Stomach (tissue), 4 donors: ENCODE data around the gene PPP1R14B.

Experiments used
- CTCF ChIP-seq, 7 experiments: fragments of 450-650 bp in 4 of 7; fragments of 200-600 bp in 3 of 7; sonication (generic) in 3 of 7; IDR thresholded peaks; one replicate each; pipeline ENCODE4 v1.5.1; 2016 to 2019; ENCODE audit warnings: antibody characterized with exemption in 7 of 7, control low read depth in 2 of 7, mild to moderate bottlenecking in 1 of 7
- EP300 ChIP-seq: sonication (generic); formaldehyde crosslinking; IDR thresholded peaks from one replicate; pipeline ENCODE4 v1.6.1; 2017; ENCODE audit warnings: antibody characterized with exemption
- POLR2A ChIP-seq, 4 donors: fragments of 450-650 bp; IDR thresholded peaks; one replicate each; pipeline ENCODE4 v1.6.1; 2016; ENCODE audit warnings: antibody characterized with exemption in 4 of 4, control low read depth in 2 of 4, mild to moderate bottlenecking in 1 of 4, moderate library complexity in 1 of 4
- POLR2AphosphoS5 ChIP-seq, 3 donors: sonication (generic); formaldehyde crosslinking; IDR thresholded peaks; one replicate each; pipeline ENCODE4 v1.6.1; 2016; ENCODE audit warnings: antibody characterized with exemption in 3 of 3

- TF ChIP-seq POLR2AphosphoS5 (IDR thresholded peaks at IDR 0.05) (no peak), CTCF (IDR thresholded peaks at IDR 0.05) (no peak), EP300 (no peak), POLR2A (IDR thresholded peaks at IDR 0.05) (no peak)
Observed at GRCh38 chr11:64244966-64245365, 1.8 kb downstream of the PPP1R14B start.
